ENCODE results near the gene MIAT.
"Not testable (repeated sequence)": the region's sequence is repeated elsewhere in the genome, so short reads cannot be mapped to it uniquely, and the experiment has no call there.

The MIAT gene

GRCh38 chr22:26697151-26697550 lies 39.8 kb downstream of the MIAT start:
- DNase-seq (ENCODE audit: low read depth in 2 of 2) = no peak

- no peak for DNase-seq (ENCODE audit: low read depth in 2 of 2)
These were observed 43.1 kb downstream of the MIAT start for GRCh38 chr22:26700462-26700861.

- DNase-seq (ENCODE audit: low read depth in 2 of 2) = no peak
These were observed 43.5 kb downstream of the MIAT start for GRCh38 chr22:26700886-26701285.

GRCh38 chr22:26701323-26701722 lies 43.9 kb downstream of the MIAT start:
- no peak for DNase-seq (ENCODE audit: low read depth in 2 of 2)

GRCh38 chr22:26702906-26703830 lies 45.8 kb downstream of the MIAT start:
- DNase-seq (ENCODE audit: low read depth in 2 of 2) = no peak

GRCh38 chr22:26705379-26705778 lies 48.0 kb downstream of the MIAT start:
- not testable (repeated sequence) for DNase-seq (ENCODE audit: low read depth in 2 of 2)

GRCh38 chr22:26707090-26707489 lies 49.7 kb downstream of the MIAT start:
- no peak for DNase-seq (ENCODE audit: low read depth in 2 of 2)

GRCh38 chr22:26707581-26707980 lies 50.2 kb downstream of the MIAT start:
- no peak for DNase-seq (ENCODE audit: low read depth in 2 of 2)

- no peak for DNase-seq (ENCODE audit: low read depth in 2 of 2)
These were observed 51.0 kb downstream of the MIAT start for GRCh38 chr22:26708256-26709009.

- DNase-seq (ENCODE audit: low read depth in 2 of 2) = no peak
These were observed 52.4 kb downstream of the MIAT start for GRCh38 chr22:26709617-26710390.

- DNase-seq (ENCODE audit: low read depth in 2 of 2) = no peak
These were observed 54.0 kb downstream of the MIAT start for GRCh38 chr22:26711205-26711963.

- no peak for DNase-seq (ENCODE audit: low read depth in 2 of 2)
These were observed 54.8 kb downstream of the MIAT start for GRCh38 chr22:26712158-26712557.

- DNase-seq (ENCODE audit: low read depth in 2 of 2) = no peak
These were observed 56.5 kb downstream of the MIAT start for GRCh38 chr22:26713823-26714449.

- DNase-seq (ENCODE audit: low read depth in 2 of 2) = no peak
These were observed 57.6 kb downstream of the MIAT start for GRCh38 chr22:26714971-26715370.

- DNase-seq (ENCODE audit: low read depth in 2 of 2) = no peak
These were observed 58.1 kb downstream of the MIAT start for GRCh38 chr22:26715392-26715936.

- DNase-seq (ENCODE audit: low read depth in 2 of 2) = no peak
These were observed 61.1 kb downstream of the MIAT start for GRCh38 chr22:26718488-26718887.

- DNase-seq (ENCODE audit: low read depth in 2 of 2) = no peak
These were observed 61.5 kb downstream of the MIAT start for GRCh38 chr22:26718905-26719304.

GRCh38 chr22:26722159-26722558 lies 64.8 kb downstream of the MIAT start:
- no peak for DNase-seq (ENCODE audit: low read depth in 2 of 2)

GRCh38 chr22:26724414-26724813 lies 67.0 kb downstream of the MIAT start:
- DNase-seq (ENCODE audit: low read depth in 2 of 2) = no peak

- DNase-seq (ENCODE audit: low read depth in 2 of 2) = no peak
These were observed 67.8 kb downstream of the MIAT start for GRCh38 chr22:26725012-26725676.

Data from stimulated activated CD8-positive, alpha-beta memory T cell treated with anti-CD3 and anti-CD28 coated beads, Interleukin-2, amount 100 ng/mL, for 1 hour (primary cell).